A549 (cell line): ENCODE data around the gene C5orf15. TPM values are rescaled to one million over a fixed set of nuclear protein-coding genes. Genes with fewer than 3 reads are reported as not detected.

Experiments used
- ATAC-seq, 2 experiments: fragments of 200-7000 bp in 1 of 2; fragments of >200 bp in 1 of 2; cut with Nextera tagmentation in 1 of 2; cut with Tn5 transposase in 1 of 2; 3 replicates each; pipeline versions ENCODE4 v1.8.0 to v1.9.1; 2018 to 2020; ENCODE audit warnings: mild to moderate bottlenecking in 1 of 2, moderate library complexity in 1 of 2
- CTCF ChIA-PET: fragments of 300-600 bp; sonication (Branson Sonifier 250); formaldehyde crosslinking; extraction: SDS; loops from one replicate; lab custom pipeline; 2021; ENCODE audit warnings: antibody characterized with exemption, inconsistent platforms; lab: Yijun Ruan, JAX
- POLR2A ChIA-PET: fragments of 350-600 bp; formaldehyde crosslinking; extraction: SDS; loops from one replicate; lab custom pipeline; 2021; ENCODE audit warnings: antibody characterized with exemption, inconsistent platforms; lab: Yijun Ruan, JAX
- DNase-seq, 2 experiments: peaks; one replicate each; pipeline versions ENCODE4 v3.0.0 to v3.0.0-alpha.2; 2011 to 2016; ENCODE audit warnings: low read depth in 1 of 2, low spot score in 1 of 2
- FAIRE-seq: peaks from 2 replicates; lab custom pipeline; 2011; peaks lifted over from hg19 to GRCh38; lab: Jason Lieb, UNC
- H3K27ac ChIP-seq, 2 experiments: fragments of >200 bp; sonication (Bioruptor Twin); formaldehyde crosslinking; 3 replicates each; pipeline ENCODE4 v1.5.1; 2016 to 2017
- H3K4me1 ChIP-seq: fragments of >200 bp; sonication (Bioruptor Twin); formaldehyde crosslinking; 3 replicates; pipeline ENCODE4 v1.6.1; 2016
- H3K4me2 ChIP-seq: fragments of >200 bp; sonication (Bioruptor Twin); formaldehyde crosslinking; 3 replicates; pipeline ENCODE4 v1.6.1; 2016
- H3K4me3 ChIP-seq: fragments of >200 bp; sonication (Bioruptor Twin); formaldehyde crosslinking; 3 replicates; pipeline ENCODE4 v1.5.1; 2016
- H3K9me3 ChIP-seq: fragments of >200 bp; sonication (Bioruptor Twin); formaldehyde crosslinking; 3 replicates; pipeline ENCODE4 v1.6.1; 2016
- BHLHE40 ChIP-seq: IDR thresholded peaks from 2 replicates; pipeline ENCODE4 v1.6.1; 2012; ENCODE audit warnings: low read depth, low read length, inconsistent platforms
- CBX2 ChIP-seq: fragments of 200-600 bp; sonication (generic); IDR thresholded peaks from 2 replicates; pipeline ENCODE4 v1.6.1; 2016; ENCODE audit warnings: low read depth, mild to moderate bottlenecking, borderline replicate concordance
- CBX8 ChIP-seq: fragments of 200-600 bp; sonication (generic); IDR thresholded peaks from 2 replicates; pipeline ENCODE4 v1.6.1; 2016
- EHF ChIP-seq: fragments of 250-450 bp; sonication (Bioruptor Pico); IDR thresholded peaks from 2 replicates; pipeline ENCODE4 v1.5.0; 2020; ENCODE audit warnings: mild to moderate bottlenecking
- EHMT2 ChIP-seq: fragments of 200-600 bp; sonication (generic); IDR thresholded peaks from 2 replicates; pipeline ENCODE4 v1.6.1; 2016; ENCODE audit warnings: antibody characterized with exemption, low read depth, mild to moderate bottlenecking, moderate library complexity
- EP300 ChIP-seq, 2 experiments: fragments of >200 bp; sonication (Bioruptor Twin); formaldehyde crosslinking; IDR thresholded peaks; 2 replicates in 1 of 2; 3 replicates in 1 of 2; pipeline ENCODE4 v1.6.1; 2016 to 2017
- ESRRA ChIP-seq: fragments of 150-350 bp; IDR thresholded peaks from 2 replicates; pipeline ENCODE4 v1.6.1; 2014; ENCODE audit warnings: mild to moderate bottlenecking, low read length, borderline replicate concordance
- FOSL2 ChIP-seq, 2 experiments: fragments of 450-650 bp in 1 of 2; fragments of >200 bp in 1 of 2; sonication (Bioruptor Twin) in 1 of 2; formaldehyde crosslinking; IDR thresholded peaks; 2 replicates each; pipeline versions ENCODE4 v1.5.0 to v1.6.1; 2016 to 2020; ENCODE audit warnings: mild to moderate bottlenecking in 1 of 2, moderate library complexity in 1 of 2
- HOXA7 ChIP-seq: fragments of 250-450 bp; sonication (Bioruptor Pico); IDR thresholded peaks from 2 replicates; pipeline ENCODE4 v1.5.0; 2020; ENCODE audit warnings: mild to moderate bottlenecking, moderate library complexity
- HOXB13 ChIP-seq: fragments of 250-450 bp; sonication (Bioruptor Pico); IDR thresholded peaks from 2 replicates; pipeline ENCODE4 v1.5.0; 2020; ENCODE audit warnings: low read depth, mild to moderate bottlenecking, moderate library complexity
- JUN ChIP-seq, 2 experiments: fragments of >200 bp; sonication (Bioruptor Twin); formaldehyde crosslinking; IDR thresholded peaks; 2 replicates in 1 of 2; 3 replicates in 1 of 2; pipeline ENCODE4 v1.6.1; 2016 to 2017
- JUNB ChIP-seq: fragments of >200 bp; sonication (Bioruptor Twin); formaldehyde crosslinking; IDR thresholded peaks from 2 replicates; pipeline ENCODE4 v1.6.1; 2016
- KDM5A ChIP-seq: fragments of 200-600 bp; sonication (generic); IDR thresholded peaks from 2 replicates; pipeline ENCODE4 v1.6.1; 2016; ENCODE audit warnings: antibody characterized with exemption, mild to moderate bottlenecking
- MAX ChIP-seq: IDR thresholded peaks from 2 replicates; pipeline ENCODE4 v1.6.1; 2012
- MAZ ChIP-seq: fragments of 150-350 bp; IDR thresholded peaks from 2 replicates; pipeline ENCODE4 v1.6.1; 2014; ENCODE audit warnings: antibody characterized with exemption, low read depth, low read length, borderline replicate concordance
- NR3C1 ChIP-seq: fragments of >200 bp; sonication (Bioruptor Twin); formaldehyde crosslinking; IDR thresholded peaks from 3 replicates; pipeline ENCODE4 v1.6.1; 2017
- PHF8 ChIP-seq: fragments of 200-600 bp; sonication (generic); IDR thresholded peaks from 2 replicates; pipeline ENCODE4 v1.6.1; 2016; ENCODE audit warnings: low read depth, mild to moderate bottlenecking, antibody characterized with exemption, moderate library complexity, borderline replicate concordance
- POLR2A ChIP-seq: IDR thresholded peaks from 2 replicates; pipeline ENCODE4 v1.6.1; 2012; ENCODE audit warnings: mild to moderate bottlenecking, low read length
- RAD21 ChIP-seq, 2 experiments: fragments of >200 bp in 1 of 2; sonication (Bioruptor Twin) in 1 of 2; formaldehyde crosslinking in 1 of 2; IDR thresholded peaks in 1 of 2; conservative IDR thresholded peaks in 1 of 2; 2 replicates in 1 of 2; 3 replicates in 1 of 2; pipeline ENCODE4 v1.6.1; 2012 to 2018; ENCODE audit warnings: inconsistent platforms in 1 of 2
- RARB ChIP-seq: fragments of 250-450 bp; sonication (Bioruptor Pico); IDR thresholded peaks from 2 replicates; pipeline ENCODE4 v1.8.0; 2021; ENCODE audit warnings: mild to moderate bottlenecking, moderate library complexity
- RCOR1 ChIP-seq: fragments of 150-350 bp; IDR thresholded peaks from 2 replicates; pipeline ENCODE4 v1.6.1; 2014; ENCODE audit warnings: antibody characterized with exemption, low read length, low read depth
- RNF2 ChIP-seq: fragments of 200-600 bp; sonication (generic); IDR thresholded peaks from 2 replicates; pipeline ENCODE4 v1.6.1; 2016; ENCODE audit warnings: low read depth, mild to moderate bottlenecking, antibody characterized with exemption, moderate library complexity, borderline replicate concordance
- SMC3 ChIP-seq: fragments of >200 bp; sonication (Bioruptor Twin); formaldehyde crosslinking; IDR thresholded peaks from 3 replicates; pipeline ENCODE4 v1.6.1; 2018; ENCODE audit warnings: inconsistent platforms
- SREBF2 ChIP-seq: fragments of 450-650 bp; IDR thresholded peaks from 2 replicates; pipeline ENCODE4 v1.6.1; 2014; ENCODE audit warnings: mild to moderate bottlenecking, moderate library complexity
- TFCP2L1 ChIP-seq: fragments of 250-450 bp; sonication (Bioruptor Pico); IDR thresholded peaks from 2 replicates; pipeline ENCODE4 v1.5.0; 2021; ENCODE audit warnings: mild to moderate bottlenecking
- WGBS: methylation state at CpG from one replicate; pipeline ENCODE4 v1.1.6; 2017; ENCODE audit errors: missing lambda C conversion rate; 5-methylcytosine and 5-hydroxymethylcytosine counted together
- polyA plus RNA-seq, 4 experiments: library from polyadenylated mRNA; depleted of rRNA in 3 of 4; stranded (reverse); fragments of >200 nt; fragmentation: RNase III in 1 of 4; extraction: RNeasy Plus Mini Kit Qiagen cat#74134 plus additional on column Dnase treatment in 1 of 4; gene quantifications; 2 replicates in 3 of 4; 3 replicates in 1 of 4; pipeline ENCODE4 v1.2.3, GENCODE V29; 2011 to 2017
- TF ChIP-seq, protein P1 (sequence below): fragments of 250-450 bp; sonication (Bioruptor Pico); IDR thresholded peaks from 2 replicates; pipeline ENCODE4 v1.5.0; 2021; ENCODE audit warnings: mild to moderate bottlenecking, moderate library complexity, borderline replicate concordance
- TF ChIP-seq, protein P2 (sequence below): IDR thresholded peaks from 2 replicates; pipeline ENCODE4 v1.6.1; 2012; ENCODE audit warnings: low read depth, borderline replicate concordance

The C5orf15 gene
- polyA plus RNA-seq, 2 of the 4 experiments (the other 2 are of a cell fraction): 92.9 to 126 TPM

DNA sequence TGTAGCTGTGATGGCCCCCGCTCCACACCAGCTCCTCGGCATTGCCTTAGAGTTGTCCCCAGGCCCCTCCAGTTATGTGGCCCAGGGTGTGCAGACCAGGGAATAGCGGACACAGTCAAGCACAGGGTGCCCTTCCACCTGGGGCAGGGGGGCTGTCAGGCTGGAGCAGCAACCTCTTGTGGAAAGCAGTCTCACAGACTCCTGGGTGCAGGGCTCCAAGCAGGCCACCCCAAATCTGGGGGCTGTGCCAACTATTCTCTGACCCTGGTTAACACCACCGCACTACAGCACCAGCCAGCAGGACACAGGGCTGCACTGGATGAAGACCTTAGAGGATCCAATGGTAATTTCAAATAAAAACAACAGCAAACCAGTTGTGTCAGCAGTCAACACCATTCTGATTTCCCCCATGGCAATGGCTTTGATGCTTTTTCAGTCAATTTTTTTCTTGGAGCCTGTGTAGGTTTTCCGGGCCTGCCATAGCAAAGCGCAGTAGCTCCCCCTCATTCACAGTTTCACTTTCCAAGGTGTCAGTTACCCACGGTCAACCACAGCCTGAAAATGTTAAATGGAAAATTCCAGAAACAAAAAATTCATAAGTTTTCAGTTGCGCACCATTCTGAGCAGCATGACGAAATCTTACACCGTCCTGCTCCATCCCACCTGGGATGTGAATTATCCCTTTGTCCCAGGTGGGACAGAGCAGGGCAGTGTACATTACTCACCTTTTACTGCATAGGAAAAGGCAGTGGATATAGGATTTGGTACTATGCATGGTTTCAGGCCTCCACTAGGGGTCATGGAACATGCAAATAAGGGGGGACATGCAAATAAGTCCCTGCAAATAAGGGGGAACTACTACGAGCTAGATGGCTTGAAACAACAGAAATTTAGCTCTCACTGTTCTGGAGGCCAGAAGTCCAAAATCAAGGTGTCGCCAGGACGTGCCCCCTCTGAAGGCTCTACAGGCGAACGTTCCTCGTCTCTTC is 49.0 kb downstream of the C5orf15 start:
- 0 out of 6 replicates have a peak, but pooled peaks of 1 of the 2 experiments have one; percentile 20 for ATAC-seq

GRCh38 chr5:133918731-133919130 is 49.7 kb downstream of the C5orf15 start:
- ChIA-PET CTCF (interaction anchor here (1.5 kb wide), 1 partner anchor 15 kb away, joined by 4 read pairs; no protein-coding TSS in a partner anchor), POLR2A (no interaction called here)
- TF ChIP-seq POLR2A: no peak
- no peak for TF ChIP-seq JUNB
- TF ChIP-seq KDM5A: no peak
- TF ChIP-seq TFCP2L1 (CRISPR knock-in tag): no peak
- no peak for TF ChIP-seq SMC3
- no peak for TF ChIP-seq CBX2
- TF ChIP-seq NR3C1: no peak
- TF ChIP-seq CBX8: no peak
- TF ChIP-seq ESRRA: no peak
- TF ChIP-seq HOXA7 (CRISPR knock-in tag): no peak
- FAIRE-seq: no peak
- no peak overlapping the region for H3K4me2 ChIP-seq
- H3K4me1 ChIP-seq: no peaks in the 10 kb centered on the region
- no peaks in the 10 kb centered on the region for H3K9me3 ChIP-seq
- no peak for ATAC-seq
- no peak overlapping the region for H3K4me3 ChIP-seq
- no peak overlapping the region for H3K27ac ChIP-seq
- 80% methylated on average over 10 of the region's 10 CpGs for WGBS
- DNase-seq: no peak

More for the DNA sequence above, 49.0 kb downstream of the C5orf15 start:
- Histone ChIP-seq H3K27ac (no peak overlapping the region), H3K4me3 (no peak overlapping the region), H3K9me3 (no peaks in the 10 kb centered on the region), H3K4me1 (no peaks in the 10 kb centered on the region), H3K4me2 (no peak overlapping the region)
- ChIA-PET CTCF (no interaction called here), POLR2A (no interaction called here)
- FAIRE-seq: no peak
- TF ChIP-seq MAZ: no peak
- TF ChIP-seq RCOR1: no peak
- TF ChIP-seq HOXA7 (CRISPR knock-in tag): no peak
- no peak for TF ChIP-seq PHF8
- no peak for TF ChIP-seq RAD21 (conservative IDR thresholded peaks at IDR 0.05 in 1 of 2, IDR thresholded peaks at IDR 0.05 in 1 of 2)
- TF ChIP-seq POLR2A: no peak
- no peak for TF ChIP-seq HOXB13 (CRISPR knock-in tag)
- no peak for TF ChIP-seq SMC3
- TF ChIP-seq CBX2: no peak
- TF ChIP-seq KDM5A: no peak
- no peak for TF ChIP-seq JUN (IDR thresholded peaks at IDR 0.05)
- no peak for TF ChIP-seq EHMT2
- no peak for TF ChIP-seq EP300 (IDR thresholded peaks at IDR 0.05)
- WGBS: 84% methylated on average over 13 of the region's 16 CpGs
- no peak for DNase-seq

GRCh38 chr5:133918316-133918715 is 50.1 kb downstream of the C5orf15 start:
- CTCF ChIA-PET: interaction anchor here (1.5 kb wide), 1 partner anchor 14 kb away, joined by 4 read pairs; no protein-coding TSS in a partner anchor
- Histone ChIP-seq H3K9me3 (no peaks in the 10 kb centered on the region), H3K27ac (no peak overlapping the region), H3K4me1 (no peaks in the 10 kb centered on the region), H3K4me2 (no peak overlapping the region), H3K4me3 (no peak overlapping the region)
- TF ChIP-seq SREBF2 (no peak), EHF (CRISPR knock-in tag) (no peak), EHMT2 (no peak), FOSL2 (IDR thresholded peaks at IDR 0.05) (no peak), FOSL2 (CRISPR knock-in tag; IDR thresholded peaks at IDR 0.05) (no peak), RNF2 (no peak), BHLHE40 (no peak), MAX (no peak), ESRRA (no peak), CBX2 (no peak), RARB (no peak), RAD21 (conservative IDR thresholded peaks at IDR 0.05 in 1 of 2, IDR thresholded peaks at IDR 0.05 in 1 of 2) (no peak)
- TF ChIP-seq, protein P1, sequence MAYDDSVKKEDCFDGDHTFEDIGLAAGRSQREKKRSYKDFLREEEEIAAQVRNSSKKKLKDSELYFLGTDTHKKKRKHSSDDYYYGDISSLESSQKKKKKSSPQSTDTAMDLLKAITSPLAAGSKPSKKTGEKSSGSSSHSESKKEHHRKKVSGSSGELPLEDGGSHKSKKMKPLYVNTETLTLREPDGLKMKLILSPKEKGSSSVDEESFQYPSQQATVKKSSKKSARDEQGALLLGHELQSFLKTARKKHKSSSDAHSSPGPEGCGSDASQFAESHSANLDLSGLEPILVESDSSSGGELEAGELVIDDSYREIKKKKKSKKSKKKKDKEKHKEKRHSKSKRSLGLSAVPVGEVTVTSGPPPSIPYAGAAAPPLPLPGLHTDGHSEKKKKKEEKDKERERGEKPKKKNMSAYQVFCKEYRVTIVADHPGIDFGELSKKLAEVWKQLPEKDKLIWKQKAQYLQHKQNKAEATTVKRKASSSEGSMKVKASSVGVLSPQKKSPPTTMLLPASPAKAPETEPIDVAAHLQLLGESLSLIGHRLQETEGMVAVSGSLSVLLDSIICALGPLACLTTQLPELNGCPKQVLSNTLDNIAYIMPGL: no peak
- TF ChIP-seq, protein P2, sequence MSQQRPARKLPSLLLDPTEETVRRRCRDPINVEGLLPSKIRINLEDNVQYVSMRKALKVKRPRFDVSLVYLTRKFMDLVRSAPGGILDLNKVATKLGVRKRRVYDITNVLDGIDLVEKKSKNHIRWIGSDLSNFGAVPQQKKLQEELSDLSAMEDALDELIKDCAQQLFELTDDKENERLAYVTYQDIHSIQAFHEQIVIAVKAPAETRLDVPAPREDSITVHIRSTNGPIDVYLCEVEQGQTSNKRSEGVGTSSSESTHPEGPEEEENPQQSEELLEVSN: no peak
- 87% methylated on average over 10 of the region's 10 CpGs for WGBS
- POLR2A ChIA-PET: no interaction called here
- ATAC-seq: no peak
- DNase-seq: no peak
- FAIRE-seq: no peak
